SK-N-SH (cell line): ENCODE results near the gene CACNA2D1.

Experiments used
- CTCF ChIP-seq: fragments of 200-600 bp; sonication (generic); IDR thresholded peaks from 2 replicates; pipeline ENCODE4 v1.6.1; 2017; ENCODE audit warnings: antibody characterized with exemption, mild to moderate bottlenecking, moderate library complexity
- POLR2AphosphoS5 ChIP-seq: IDR thresholded peaks from 2 replicates; pipeline ENCODE4 v1.6.1; 2012; ENCODE audit warnings: low read depth, low read length
- RXRA ChIP-seq: IDR thresholded peaks from 2 replicates; pipeline ENCODE4 v1.4.0; 2012; ENCODE audit warnings: low read depth, mild to moderate bottlenecking, borderline replicate concordance
- USF2 ChIP-seq: fragments of 150-350 bp; IDR thresholded peaks from 2 replicates; pipeline ENCODE4 v1.6.1; 2017; ENCODE audit warnings: antibody characterized with exemption, low read length, low read depth, borderline replicate concordance
- YY1 ChIP-seq: IDR thresholded peaks from 2 replicates; pipeline ENCODE4 v1.4.0; 2012; ENCODE audit warnings: low read depth, mild to moderate bottlenecking

- TF ChIP-seq CTCF (no peak), YY1 (no peak), POLR2AphosphoS5 (no peak), RXRA (no peak), USF2 (no peak)
These were observed 249.4 kb downstream of the CACNA2D1 start for GRCh38 chr7:82194016-82194643.
